AML-193 (cell line): ENCODE measurements around the gene LCORL.
A peak's percentile ranks its signal among the peaks of the same experiment; 100 is the strongest.
"Not testable (repeated sequence)": the region's sequence is repeated elsewhere in the genome, so short reads cannot be mapped to it uniquely, and the experiment has no call there.

Experiments
- DNase-seq, 2 experiments: peaks; one replicate each; lab custom pipeline; 2025; lab: John Stamatoyannopoulos, UW

LCORL gene

GRCh38 chr4:18021720-18022571 is at the start of gene LCORL:
LCORL (minus strand) TSS chr4:18021755; CDS start chr4:18021751, 4 bp downstream.
- peak; percentile 95 for DNase-seq

- no peak for DNase-seq
Measured at GRCh38 chr4:18069810-18070209, 48.3 kb upstream of the LCORL start.

DNA sequence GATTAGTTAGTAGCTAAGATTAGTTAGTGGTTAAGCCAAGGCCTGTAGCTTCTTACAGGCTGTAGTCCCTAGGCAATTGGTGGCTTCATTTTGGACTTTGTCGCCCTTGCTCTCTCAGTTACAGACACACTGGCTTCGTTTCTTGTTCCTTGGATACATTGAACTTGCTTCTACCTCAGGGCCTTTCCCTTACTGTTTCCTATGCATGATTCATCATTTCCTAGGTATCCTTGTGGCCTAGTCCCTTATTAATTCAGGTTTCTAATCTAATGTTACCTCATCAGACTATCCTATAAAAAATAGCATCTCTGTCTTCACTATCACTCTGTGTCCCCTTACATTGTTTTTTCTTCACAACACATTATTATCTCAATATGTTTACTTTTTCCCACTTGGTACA is 45.5 kb upstream of the LCORL start:
- no peak for DNase-seq

GRCh38 chr4:18063079-18063478 is 41.5 kb upstream of the LCORL start:
- DNase-seq, result no peak

DNA sequence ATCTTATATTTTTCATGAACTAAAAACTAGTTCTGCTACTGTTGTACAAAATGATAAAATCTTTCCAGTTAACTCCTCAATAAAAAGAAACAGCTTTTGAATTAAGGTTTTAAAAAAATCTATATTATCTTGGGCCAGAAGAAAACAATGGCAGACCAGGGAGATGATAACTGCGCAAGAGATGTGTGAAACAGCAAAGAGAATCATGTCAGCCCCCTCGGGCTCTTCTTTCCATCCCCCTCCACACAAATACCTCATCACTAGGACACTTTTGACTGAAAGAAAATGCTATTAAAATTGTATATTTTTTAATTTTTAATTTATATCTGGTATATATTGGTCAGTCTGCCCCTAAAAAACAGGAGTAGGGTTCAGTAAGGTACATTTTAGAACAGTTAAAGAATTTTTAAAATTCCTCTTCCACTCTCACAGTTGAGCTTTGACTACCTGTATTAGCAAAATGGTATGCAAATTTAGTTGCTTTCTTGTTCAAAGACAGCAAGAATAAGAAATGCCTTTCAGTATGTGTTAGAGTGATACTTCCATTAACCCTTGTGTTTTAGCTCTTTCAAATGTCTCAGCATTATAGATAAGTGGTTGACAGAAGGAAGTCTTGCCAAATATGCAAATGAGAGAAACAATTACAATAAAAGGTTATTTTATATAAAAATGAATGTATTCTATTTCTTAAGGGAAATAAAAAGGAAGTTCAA is 36.4 kb upstream of the LCORL start:
- no peak for DNase-seq

DNA sequence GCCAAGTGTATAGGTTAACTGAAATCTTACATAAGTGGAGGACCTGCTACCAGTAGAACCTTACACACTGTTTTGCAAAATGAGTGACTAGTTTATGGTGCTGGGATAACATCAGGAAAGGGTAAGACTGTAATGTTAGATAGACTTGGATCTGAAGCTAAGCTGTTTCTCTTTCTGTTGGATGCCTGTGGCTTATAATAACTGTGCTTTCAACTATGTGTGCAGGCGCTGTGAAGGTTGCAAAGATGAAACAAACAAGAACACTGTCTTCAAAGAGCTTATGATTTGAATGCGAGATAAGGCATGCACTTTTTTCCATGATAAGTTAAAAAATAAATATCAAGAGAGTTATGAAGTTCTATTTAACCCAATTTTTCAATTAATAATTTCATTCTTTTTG is 34.5 kb upstream of the LCORL start:
- DNase-seq, result no peak

DNA sequence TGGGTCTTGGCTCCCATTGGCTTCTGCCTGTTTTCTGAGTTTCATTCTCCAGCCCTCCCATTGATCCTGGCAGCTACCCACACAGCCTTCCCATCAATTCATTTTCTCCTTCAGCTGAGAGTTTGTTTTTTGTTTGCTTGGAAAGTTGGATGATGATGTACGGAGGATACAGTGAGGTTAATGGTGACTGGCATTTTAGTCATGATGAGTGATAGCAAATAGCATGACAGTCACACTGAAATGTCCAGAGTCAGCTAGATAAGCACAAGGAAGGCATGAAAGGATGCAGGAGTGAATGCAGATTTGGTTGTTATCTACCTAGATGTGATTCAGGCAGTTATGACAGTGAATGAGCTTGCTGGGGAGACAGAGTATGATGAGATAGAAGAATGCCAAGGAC is 30.6 kb upstream of the LCORL start:
- no peak for DNase-seq

GRCh38 chr4:18051281-18051680 is 29.7 kb upstream of the LCORL start:
- no peak for DNase-seq

DNA sequence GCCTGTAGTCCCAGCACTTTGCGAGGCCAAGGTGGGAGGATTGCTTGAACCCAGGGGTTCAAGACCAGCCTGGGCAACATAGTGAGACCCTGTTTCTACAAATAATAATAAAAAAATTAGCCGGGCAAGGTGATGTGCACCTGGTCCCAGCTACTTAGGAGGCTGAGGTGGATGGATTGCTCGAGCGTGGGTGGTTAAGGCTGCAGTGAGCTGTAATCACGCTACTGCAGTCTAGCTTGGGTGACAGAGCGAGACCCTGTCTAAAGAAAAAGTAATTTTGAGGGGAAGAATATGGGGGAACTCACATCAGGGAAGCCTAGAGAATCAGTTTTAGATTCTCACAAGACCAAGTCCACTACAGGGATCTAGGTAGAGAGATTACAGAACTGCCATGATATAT is 28.9 kb upstream of the LCORL start:
- DNase-seq, result no peak

DNA sequence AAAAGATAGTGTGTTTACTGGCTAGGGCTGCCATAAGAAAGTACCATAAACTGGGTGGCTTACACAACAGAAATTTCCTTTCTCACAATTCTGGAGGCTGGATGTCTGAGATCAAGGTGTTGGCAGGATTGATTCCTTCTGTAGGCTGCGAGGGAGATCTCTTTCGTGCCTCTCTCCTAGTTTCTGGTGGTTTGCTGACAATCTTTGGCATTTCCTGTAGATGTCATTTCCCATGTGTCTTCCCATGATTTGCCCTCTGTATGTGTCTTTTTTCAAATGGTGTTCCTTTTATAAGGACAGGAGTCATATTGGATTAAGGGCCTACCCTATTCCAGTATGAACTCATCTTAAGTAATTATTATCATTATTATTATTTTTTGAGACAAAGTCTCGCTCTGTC is 27.9 kb upstream of the LCORL start:
- DNase-seq, result no peak

- no peak for DNase-seq
Measured at GRCh38 chr4:18042754-18043153, 21.2 kb upstream of the LCORL start.

DNA sequence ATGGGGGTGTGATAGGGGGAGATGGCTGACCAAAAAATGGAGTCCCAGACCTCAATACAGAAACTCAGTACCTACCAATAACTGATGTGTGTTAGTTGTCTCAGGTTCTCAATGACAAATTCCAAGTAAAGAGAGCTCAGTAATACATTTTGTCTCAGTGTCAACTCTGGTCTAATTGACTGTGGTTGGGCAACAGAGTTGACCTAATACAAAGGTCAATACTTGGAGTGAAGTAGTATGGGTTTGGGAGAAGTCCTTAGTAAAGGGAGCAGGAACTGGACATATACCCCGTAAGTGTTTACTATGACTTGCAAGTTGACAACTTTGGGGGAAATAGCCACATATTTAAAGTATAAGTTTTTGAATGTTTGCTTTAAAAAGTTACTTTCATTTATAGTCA is 20.5 kb upstream of the LCORL start:
- DNase-seq, result no peak

DNA sequence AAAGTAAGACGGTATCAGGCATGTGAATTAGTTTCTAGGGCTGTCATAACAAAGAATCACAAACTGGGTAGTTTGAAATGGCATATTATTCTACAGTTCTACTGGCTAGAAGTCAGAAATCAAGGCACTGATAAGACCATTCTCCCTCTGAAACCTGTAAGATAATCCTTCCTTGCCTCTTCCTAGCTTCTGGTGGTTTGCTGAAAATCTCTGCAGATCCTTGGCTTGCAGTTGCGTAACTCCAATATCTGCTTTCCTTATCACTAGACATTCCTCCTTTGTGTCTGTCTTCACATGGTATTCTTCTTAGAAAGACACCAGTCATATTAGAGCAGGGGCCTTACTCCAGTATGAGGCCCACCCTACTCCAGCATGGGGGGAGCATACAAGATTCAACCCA is 19.6 kb upstream of the LCORL start:
- no peak for DNase-seq

DNA sequence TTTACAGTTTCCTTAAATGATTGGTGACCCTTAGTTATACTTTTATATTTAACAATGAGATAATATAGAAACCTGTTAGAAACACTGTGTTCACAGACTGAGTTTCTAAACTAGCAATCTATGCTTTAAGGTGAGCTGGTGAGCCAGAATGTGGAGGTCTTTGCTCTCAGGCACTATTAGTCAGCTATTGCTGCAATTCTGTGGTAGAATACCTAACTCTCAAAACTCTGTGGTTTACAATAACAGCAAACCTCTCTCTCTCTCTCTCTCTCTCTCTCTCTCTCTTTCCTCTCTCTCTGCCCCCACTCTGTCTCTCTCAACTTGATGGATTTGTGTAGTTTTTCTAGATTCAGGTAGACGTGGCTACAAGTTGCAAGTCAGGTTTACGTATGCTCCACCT is 17.6 kb upstream of the LCORL start:
- DNase-seq, result no peak

- not testable (repeated sequence) for DNase-seq
Measured at GRCh38 chr4:18036369-18036768, 14.8 kb upstream of the LCORL start.

DNA sequence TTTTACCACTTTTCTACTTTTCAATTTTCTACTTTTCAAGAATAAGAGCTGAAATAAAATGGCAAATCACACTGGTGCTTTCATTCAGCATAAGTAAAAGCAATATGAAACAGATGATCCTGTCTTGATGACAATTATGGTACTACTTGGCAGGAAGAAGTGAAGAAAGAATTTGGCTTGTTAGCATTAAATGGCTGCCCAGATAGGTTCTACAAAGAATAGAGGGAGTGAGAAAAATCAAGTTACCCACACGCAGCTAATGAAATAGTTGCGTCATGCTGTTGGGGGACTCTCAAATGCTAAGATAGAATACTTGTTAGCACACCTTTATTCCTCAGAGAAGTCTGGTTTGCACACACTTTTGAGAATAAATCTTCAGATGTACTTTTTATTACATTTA is 12.5 kb upstream of the LCORL start:
- no peak for DNase-seq

DNA sequence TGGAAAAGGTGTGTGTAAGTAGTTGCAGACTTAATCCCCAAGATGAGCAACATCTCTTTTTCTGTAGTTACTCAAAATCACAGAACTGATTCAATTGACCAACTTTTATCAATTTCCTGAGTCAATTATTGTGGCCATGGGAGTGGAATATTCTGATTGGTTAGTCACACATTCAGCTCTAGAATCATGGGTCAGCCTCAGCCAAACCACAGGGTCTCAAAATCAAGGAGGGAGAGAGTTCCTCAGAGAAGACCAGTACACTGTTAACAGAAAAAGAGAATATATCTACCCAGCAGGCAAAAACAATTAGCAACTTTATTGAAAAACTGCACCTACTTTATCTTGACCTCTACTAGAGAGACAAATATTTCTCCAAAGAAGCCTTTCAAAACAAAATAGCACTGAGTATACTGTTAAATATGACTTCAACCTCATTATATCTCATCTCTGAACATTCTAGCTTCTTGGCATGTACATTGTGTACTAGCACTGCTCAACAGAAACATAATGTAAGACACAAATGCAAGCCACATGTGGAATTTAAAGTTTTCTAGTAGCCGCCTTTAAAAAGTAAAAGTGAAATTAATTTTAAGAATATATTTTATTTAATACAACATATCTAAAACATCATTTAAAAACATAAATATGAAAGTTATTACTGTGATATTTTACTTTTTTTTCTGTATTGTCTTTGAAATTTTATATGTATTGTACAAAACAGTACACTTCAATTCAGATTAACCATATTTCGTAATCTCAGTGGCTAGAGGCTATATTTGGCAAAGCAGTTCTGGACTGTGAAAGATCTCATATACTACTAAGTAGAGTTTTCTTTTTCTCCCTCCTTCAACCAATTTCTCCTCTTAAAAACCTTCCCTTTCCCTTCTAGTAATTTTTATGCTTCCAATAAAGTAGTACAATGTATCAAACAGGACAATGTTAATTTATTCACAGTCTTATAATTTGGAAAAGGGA is 11.8 kb upstream of the LCORL start:
- DNase-seq, result peak; percentile 18 to 21

DNA sequence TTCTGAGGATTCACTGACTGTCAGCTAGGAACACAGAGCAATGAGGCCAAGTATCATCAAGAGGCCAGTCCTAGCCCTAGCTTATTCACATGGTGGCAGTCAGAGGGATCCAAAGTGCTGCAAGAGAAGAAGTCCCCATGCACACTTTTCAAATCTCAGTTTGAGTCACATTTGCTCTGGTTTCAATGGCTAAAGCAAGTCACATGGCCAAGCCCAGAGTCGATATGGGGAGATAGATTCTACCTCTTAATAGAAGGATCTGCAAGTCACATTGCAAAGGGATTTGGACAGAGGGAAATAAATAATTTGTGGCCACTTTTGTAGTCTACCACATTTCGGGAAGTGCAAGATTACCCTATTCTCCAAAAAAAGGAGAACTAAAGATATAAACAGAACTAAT is 3.7 kb upstream of the LCORL start:
- DNase-seq, result peak; percentile 34 to 36

- DNase-seq, result no peak
Measured at GRCh38 chr4:18022572-18023050, 1.1 kb upstream of the LCORL start.

GRCh38 chr4:18021470-18021719 is 160 bp downstream of the LCORL start:
- DNase-seq, result no peak

GRCh38 chr4:18020671-18021469 is 685 bp downstream of the LCORL start:
- peak; percentile 30 to 52 for DNase-seq
